K562 (cell line): ENCODE measurements around the gene FYB1. TPM values are rescaled to one million over a fixed set of nuclear protein-coding genes. Genes with fewer than 3 reads are reported as not detected.

Experiments used
- CBFA2T3 ChIP-seq: fragments of 450-650 bp; IDR thresholded peaks from 2 replicates; pipeline ENCODE4 v1.6.1; 2017
- ELF4 ChIP-seq: fragments of 450-650 bp; formaldehyde crosslinking; IDR thresholded peaks from 2 replicates; pipeline ENCODE4 v1.4.0; 2022; ENCODE audit warnings: missing genetic modification characterization
- FOS ChIP-seq: IDR thresholded peaks from 3 replicates; pipeline ENCODE4 v1.6.1; 2011; ENCODE audit not compliant: insufficient read length; ENCODE audit errors: extremely low read depth
- FOXA3 ChIP-seq, 2 experiments: fragments of 450-650 bp in 1 of 2; sonication (generic) in 1 of 2; formaldehyde crosslinking; IDR thresholded peaks in 1 of 2; conservative IDR thresholded peaks in 1 of 2; 2 replicates each; pipeline versions ENCODE4 v1.4.0 to v1.8.0; 2020 to 2022; ENCODE audit warnings: mild to moderate bottlenecking in 2 of 2, missing genetic modification reagents in 1 of 2
- HDAC6 ChIP-seq: IDR thresholded peaks from 2 replicates; pipeline ENCODE4 v1.6.1; 2012; ENCODE audit warnings: low read depth, mild to moderate bottlenecking, control low read depth, inconsistent platforms, low read length, moderate library complexity
- IRF2 ChIP-seq: sonication (generic); formaldehyde crosslinking; IDR thresholded peaks from 2 replicates; pipeline ENCODE4 v1.8.1; 2022; ENCODE audit warnings: mild to moderate bottlenecking, missing genetic modification reagents
- KAT2B ChIP-seq: IDR thresholded peaks from one replicate; pipeline ENCODE4 v1.6.1; 2012; ENCODE audit warnings: low read depth, mild to moderate bottlenecking, control low read depth, inconsistent platforms, low read length, moderate library complexity
- L3MBTL2 ChIP-seq: fragments of 450-650 bp; IDR thresholded peaks from 2 replicates; pipeline ENCODE4 v1.6.1; 2016; ENCODE audit warnings: mild to moderate bottlenecking, moderate library complexity
- MCM5 ChIP-seq: fragments of 450-650 bp; IDR thresholded peaks from 2 replicates; pipeline ENCODE4 v1.6.1; 2016; ENCODE audit warnings: low read depth
- PURB ChIP-seq: sonication (generic); formaldehyde crosslinking; IDR thresholded peaks from 2 replicates; pipeline ENCODE4 v1.9.0; 2021; ENCODE audit warnings: low read depth, mild to moderate bottlenecking, missing genetic modification reagents
- RBFOX2 ChIP-seq: fragments of 200-400 bp; formaldehyde crosslinking; IDR thresholded peaks from 2 replicates; pipeline ENCODE4 v1.6.1; 2017; ENCODE audit warnings: low read depth, mild to moderate bottlenecking, low read length, moderate library complexity
- SAFB2 ChIP-seq: fragments of 200-400 bp; formaldehyde crosslinking; IDR thresholded peaks from 2 replicates; pipeline ENCODE4 v1.6.1; 2018; ENCODE audit warnings: borderline replicate concordance, low read length, low read depth, moderate library complexity; ENCODE audit not compliant: severe bottlenecking
- SIN3B ChIP-seq: fragments of 450-650 bp; IDR thresholded peaks from 2 replicates; pipeline ENCODE4 v1.6.1; 2017; ENCODE audit warnings: low read depth, mild to moderate bottlenecking, moderate library complexity
- SREBF2 ChIP-seq: sonication (generic); formaldehyde crosslinking; IDR thresholded peaks from 2 replicates; pipeline ENCODE4 v1.4.0; 2020; ENCODE audit warnings: mild to moderate bottlenecking, missing genetic modification reagents
- TCF7 ChIP-seq: sonication (generic); IDR thresholded peaks from 2 replicates; pipeline ENCODE4 v1.6.1; 2016; ENCODE audit warnings: antibody characterized with exemption, borderline replicate concordance
- YBX1 ChIP-seq: fragments of 450-650 bp; IDR thresholded peaks from 2 replicates; pipeline ENCODE4 v1.7.1; 2016; ENCODE audit warnings: mild to moderate bottlenecking
- ZBTB17 ChIP-seq: fragments of 450-650 bp; formaldehyde crosslinking; IDR thresholded peaks from 2 replicates; pipeline ENCODE4 v1.4.0; 2020; ENCODE audit warnings: mild to moderate bottlenecking
- ZBTB8A ChIP-seq: fragments of 450-650 bp; IDR thresholded peaks from 2 replicates; pipeline ENCODE4 v1.6.1; 2018; ENCODE audit warnings: mild to moderate bottlenecking, moderate library complexity; ENCODE audit not compliant: partially characterized antibody
- ZFPM2 ChIP-seq: fragments of 250-450 bp; sonication (Bioruptor Pico); IDR thresholded peaks from 2 replicates; pipeline ENCODE4 v1.5.1; 2022; ENCODE audit warnings: mild to moderate bottlenecking
- ZNF3 ChIP-seq: fragments of 250-450 bp; sonication (Bioruptor Pico); IDR thresholded peaks from 2 replicates; pipeline ENCODE4 v1.5.0; 2021; ENCODE audit warnings: mild to moderate bottlenecking, moderate library complexity
- ZNF584 ChIP-seq: fragments of 200-800 bp; sonication (Bioruptor generic); IDR thresholded peaks from 2 replicates; pipeline ENCODE4 v1.6.1; 2016; ENCODE audit warnings: low read depth, mild to moderate bottlenecking, missing genetic modification characterization, missing compliant biosample characterization
- ZNF695 ChIP-seq: fragments of 450-650 bp; formaldehyde crosslinking; IDR thresholded peaks from 2 replicates; pipeline ENCODE4 v1.4.0; 2020; ENCODE audit warnings: mild to moderate bottlenecking, moderate library complexity
- ZNF766 ChIP-seq: fragments of 200-800 bp; sonication (Bioruptor generic); conservative IDR thresholded peaks from 2 replicates; pipeline ENCODE4 v1.6.1; 2016; ENCODE audit warnings: missing genetic modification characterization, missing compliant biosample characterization
- polyA plus RNA-seq, 8 experiments: library from polyadenylated mRNA; depleted of rRNA in 4 of 8; stranded (reverse) in 5 of 8; unstranded in 3 of 8; fragments of >200 nt; fragmentation: Nextera tagmentation in 2 of 8; fragmentation: Illumina TruSeq in 1 of 8; extraction: Ambion mirVana in 2 of 8; extraction: Trizol in 1 of 8; gene quantifications; 2 replicates each; pipeline versions ENCODE4 v1.2.1 to v1.2.3, GENCODE V29; 2011 to 2014; ENCODE audit warnings: inconsistent platforms in 1 of 8, missing spikeins in 1 of 8
- total RNA-seq, 7 experiments: library from RNA; depleted of rRNA in 6 of 7; stranded (reverse); fragments of >200 nt in 6 of 7; fragmentation: Illumina TruSeq in 2 of 7; extraction: Trizol in 2 of 7; gene quantifications; 2 replicates each; pipeline versions ENCODE4 v1.2.1 to v1.2.3, GENCODE V29; 2011 to 2021; ENCODE audit warnings: low replicate concordance in 1 of 7
- TF ChIP-seq, protein P1 (sequence below): fragments of 250-450 bp; sonication (Bioruptor Pico); IDR thresholded peaks from 2 replicates; pipeline ENCODE4 v1.5.0; 2021
- TF ChIP-seq, protein P2 (sequence below): sonication (generic); formaldehyde crosslinking; IDR thresholded peaks from 2 replicates; pipeline ENCODE4 v1.8.0; 2022; ENCODE audit warnings: missing genetic modification reagents, mild to moderate bottlenecking, moderate library complexity, borderline replicate concordance

FYB1 gene
- total and polyA plus RNA-seq, 9 of the 15 experiments (the other 6 are each of a cell fraction or from before 2014, with no cell fraction given): 4.7 to 31.5 (median 9.7) TPM

DNA sequence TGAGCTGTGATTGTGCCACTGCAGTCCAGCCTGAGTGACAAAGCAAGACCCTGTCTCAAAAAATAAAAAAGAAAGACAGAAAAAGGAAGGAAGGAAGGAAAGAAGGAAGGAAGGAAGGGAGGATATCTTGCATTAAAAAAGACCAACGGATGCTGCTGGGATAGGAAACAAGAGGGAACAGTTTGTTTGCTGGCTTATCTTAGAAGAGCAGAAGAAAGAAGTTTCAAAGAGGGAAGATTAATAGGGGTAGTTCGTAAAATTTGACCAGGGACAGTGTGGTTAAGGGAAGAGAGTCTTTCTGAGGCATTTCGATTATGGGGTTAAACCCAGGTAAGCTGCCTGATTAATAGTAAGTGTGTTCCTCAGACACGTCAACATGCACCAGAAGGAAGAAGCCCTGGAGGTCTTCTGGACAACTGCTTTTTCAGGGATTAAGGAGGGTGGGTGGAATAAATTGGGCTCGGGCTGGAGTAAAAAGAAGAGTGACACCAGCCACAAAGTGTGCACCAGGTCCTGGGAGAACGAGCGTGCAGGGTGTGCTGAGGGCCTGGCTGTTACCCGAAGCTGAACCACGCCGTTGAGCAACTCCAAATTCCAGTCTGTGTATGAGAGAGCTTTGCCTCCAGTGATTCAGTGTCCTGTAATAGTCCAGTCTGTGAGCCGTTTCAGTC lies 24.8 kb downstream of the FYB1 start (continued):
- TF ChIP-seq ZBTB17 (CRISPR knock-in tag) (no peak), RBFOX2 (no peak), ZFPM2 (no peak), ZNF766 (no peak; the same call in 1 of the 2 replicates), KAT2B (no peak), ZNF3 (no peak), SAFB2 (no peak), CBFA2T3 (peak; percentile 96), IRF2 (no peak), HDAC6 (no peak), SREBF2 (no peak), SIN3B (no peak), FOS (no peak), ZNF584 (no peak), ZNF695 (CRISPR knock-in tag) (no peak), PURB (CRISPR knock-in tag) (no peak), ELF4 (CRISPR knock-in tag) (peak; percentile 94), MCM5 (no peak), TCF7 (0 out of 2 replicates have a peak, but pooled peaks have one; percentile 54), YBX1 (0 out of 2 replicates have a peak, but pooled peaks have one; percentile 52), ZBTB8A (no peak), L3MBTL2 (peak; percentile 63; the same call in 1 of the 2 replicates), FOXA3 (CRISPR knock-in tag; conservative IDR thresholded peaks at IDR 0.05 in 1 of 2, IDR thresholded peaks at IDR 0.05 in 1 of 2) (0 out of 4 replicates have a peak, but pooled peaks of 1 of the 2 experiments have one; percentile 41)
- TF ChIP-seq, protein P1, sequence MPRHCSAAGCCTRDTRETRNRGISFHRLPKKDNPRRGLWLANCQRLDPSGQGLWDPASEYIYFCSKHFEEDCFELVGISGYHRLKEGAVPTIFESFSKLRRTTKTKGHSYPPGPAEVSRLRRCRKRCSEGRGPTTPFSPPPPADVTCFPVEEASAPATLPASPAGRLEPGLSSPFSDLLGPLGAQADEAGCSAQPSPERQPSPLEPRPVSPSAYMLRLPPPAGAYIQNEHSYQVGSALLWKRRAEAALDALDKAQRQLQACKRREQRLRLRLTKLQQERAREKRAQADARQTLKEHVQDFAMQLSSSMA: no peak
- TF ChIP-seq, protein P2, sequence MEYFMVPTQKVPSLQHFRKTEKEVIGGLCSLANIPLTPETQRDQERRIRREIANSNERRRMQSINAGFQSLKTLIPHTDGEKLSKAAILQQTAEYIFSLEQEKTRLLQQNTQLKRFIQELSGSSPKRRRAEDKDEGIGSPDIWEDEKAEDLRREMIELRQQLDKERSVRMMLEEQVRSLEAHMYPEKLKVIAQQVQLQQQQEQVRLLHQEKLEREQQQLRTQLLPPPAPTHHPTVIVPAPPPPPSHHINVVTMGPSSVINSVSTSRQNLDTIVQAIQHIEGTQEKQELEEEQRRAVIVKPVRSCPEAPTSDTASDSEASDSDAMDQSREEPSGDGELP (CRISPR knock-in tag): no peak
